Adipocyte (in vitro differentiated cells): ENCODE data around the gene SPNS3.

Experiments
- DNase-seq: peaks from one replicate; pipeline ENCODE4 v3.0.0-alpha.2; 2015; ENCODE audit warnings: low read depth
- H3K27me3 ChIP-seq: replicated peaks from 2 replicates; pipeline ENCODE4 v1.7.0; 2013; ENCODE audit warnings: mild to moderate bottlenecking, low read length, moderate library complexity; ENCODE audit not compliant: control insufficient read depth, insufficient read depth
- H3K36me3 ChIP-seq: 2 replicates; pipeline ENCODE4 v1.7.0; 2013; ENCODE audit warnings: low read length, mild to moderate bottlenecking, moderate library complexity; ENCODE audit not compliant: control insufficient read depth, insufficient read depth, severe bottlenecking
- H3K4me1 ChIP-seq: 2 replicates; pipeline ENCODE4 v1.7.0; 2013; ENCODE audit warnings: mild to moderate bottlenecking, low read length, moderate library complexity; ENCODE audit not compliant: control insufficient read depth, insufficient read depth
- H3K4me3 ChIP-seq: 2 replicates; pipeline ENCODE4 v1.7.0; 2013; ENCODE audit warnings: mild to moderate bottlenecking, low read length, moderate library complexity
- H3K9ac ChIP-seq: 2 replicates; pipeline ENCODE4 v1.7.0; 2013; ENCODE audit warnings: mild to moderate bottlenecking, low read length, moderate library complexity
- H3K9me3 ChIP-seq: 2 replicates; pipeline ENCODE4 v1.7.0; 2013; ENCODE audit warnings: mild to moderate bottlenecking, low read length, moderate library complexity; ENCODE audit not compliant: control insufficient read depth

The SPNS3 gene

GRCh38 chr17:4507361-4508111 lies 73.8 kb downstream of the SPNS3 start:
- Histone ChIP-seq H3K4me1 (no peaks in the 10 kb centered on the region), H3K36me3 (no peaks in the 10 kb centered on the region), H3K9ac (no peak overlapping the region), H3K4me3 (no peak overlapping the region), H3K9me3 (no peaks in the 10 kb centered on the region), H3K27me3 (peaks cover 79% of the 10 kb centered on the region)
- DNase-seq = no peak

DNA sequence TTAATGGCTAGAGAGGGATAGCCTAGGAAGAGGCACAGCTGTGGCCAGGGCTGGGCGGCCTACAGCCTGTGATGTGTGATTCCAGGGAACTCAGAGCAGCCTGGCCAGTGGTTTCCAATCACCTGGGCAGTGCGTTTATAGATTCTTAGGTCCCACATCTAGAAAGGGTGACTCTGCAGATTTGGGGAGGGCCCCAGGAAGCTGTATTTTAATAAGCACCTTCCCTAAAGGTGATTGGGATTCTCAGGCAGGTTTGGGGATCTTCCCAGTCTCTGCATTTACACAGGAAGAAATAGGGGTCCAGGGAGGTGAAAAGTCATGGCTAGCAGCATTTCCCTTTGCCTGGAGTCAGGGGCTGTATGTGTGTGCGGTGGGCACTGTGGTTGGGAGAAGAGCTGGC lies 74.5 kb downstream of the SPNS3 start:
- no peak for DNase-seq
- H3K36me3 ChIP-seq = no peaks in the 10 kb centered on the region
- peaks cover 73% of the 10 kb centered on the region for H3K27me3 ChIP-seq
- H3K4me1 ChIP-seq = no peaks in the 10 kb centered on the region
- H3K9ac ChIP-seq = no peak overlapping the region
- no peak overlapping the region for H3K4me3 ChIP-seq
- H3K9me3 ChIP-seq = no peaks in the 10 kb centered on the region

GRCh38 chr17:4509401-4509800 lies 75.7 kb downstream of the SPNS3 start:
- DNase-seq = no peak

GRCh38 chr17:4509923-4510617 lies 76.3 kb downstream of the SPNS3 start:
- H3K36me3 ChIP-seq = no peaks in the 10 kb centered on the region
- no peaks in the 10 kb centered on the region for H3K9me3 ChIP-seq
- no peaks in the 10 kb centered on the region for H3K4me1 ChIP-seq
- H3K27me3 ChIP-seq = peaks cover 57% of the 10 kb centered on the region
- H3K9ac ChIP-seq = no peak overlapping the region
- no peak overlapping the region for H3K4me3 ChIP-seq
- DNase-seq = no peak

More at GRCh38 chr17:4509401-4509800, 75.7 kb downstream of the SPNS3 start:
- Histone ChIP-seq H3K36me3 (no peaks in the 10 kb centered on the region), H3K9me3 (no peaks in the 10 kb centered on the region), H3K27me3 (peaks cover 62% of the 10 kb centered on the region), H3K9ac (no peak overlapping the region), H3K4me1 (no peaks in the 10 kb centered on the region), H3K4me3 (no peak overlapping the region)

DNA sequence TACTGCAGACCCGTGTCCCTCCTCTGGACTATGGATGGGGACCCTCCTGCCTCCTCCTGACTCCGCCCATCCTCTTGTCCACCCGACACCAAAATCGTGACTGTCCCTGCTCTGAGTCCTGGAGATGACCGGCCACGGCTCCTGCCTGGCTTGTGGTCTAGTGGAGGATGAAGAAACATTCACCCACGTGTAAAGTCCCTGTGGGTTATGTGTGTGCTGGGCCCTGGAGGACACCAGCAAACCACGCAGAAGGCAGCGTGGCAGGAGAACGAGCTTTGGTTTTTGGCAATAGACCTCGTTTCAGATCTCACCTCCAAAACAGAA lies 76.8 kb downstream of the SPNS3 start:
- H3K9ac ChIP-seq = no peak overlapping the region
- H3K4me3 ChIP-seq = no peak overlapping the region
- DNase-seq = no peak
- no peaks in the 10 kb centered on the region for H3K9me3 ChIP-seq
- no peaks in the 10 kb centered on the region for H3K4me1 ChIP-seq
- peaks cover 52% of the 10 kb centered on the region for H3K27me3 ChIP-seq
- no peaks in the 10 kb centered on the region for H3K36me3 ChIP-seq

GRCh38 chr17:4511199-4511932 lies 77.6 kb downstream of the SPNS3 start:
- no peak overlapping the region for H3K4me3 ChIP-seq
- no peaks in the 10 kb centered on the region for H3K9me3 ChIP-seq
- no peak for DNase-seq
- H3K27me3 ChIP-seq = peaks cover 44% of the 10 kb centered on the region
- no peak overlapping the region for H3K9ac ChIP-seq
- H3K36me3 ChIP-seq = no peaks in the 10 kb centered on the region
- no peaks in the 10 kb centered on the region for H3K4me1 ChIP-seq

- H3K36me3 ChIP-seq = no peaks in the 10 kb centered on the region
- no peak for DNase-seq
- no peaks in the 10 kb centered on the region for H3K4me1 ChIP-seq
- peaks cover 44% of the 10 kb centered on the region for H3K27me3 ChIP-seq
- no peak overlapping the region for H3K9ac ChIP-seq
- no peaks in the 10 kb centered on the region for H3K9me3 ChIP-seq
- no peak overlapping the region for H3K4me3 ChIP-seq
These were observed 78.7 kb downstream of the SPNS3 start for GRCh38 chr17:4512156-4513112.

GRCh38 chr17:4513113-4514032 lies 79.6 kb downstream of the SPNS3 start:
- no peaks in the 10 kb centered on the region for H3K4me1 ChIP-seq
- H3K4me3 ChIP-seq = no peak overlapping the region
- H3K9ac ChIP-seq = no peak overlapping the region
- H3K9me3 ChIP-seq = peaks cover 3% of the 10 kb centered on the region
- H3K27me3 ChIP-seq = peaks cover 35% of the 10 kb centered on the region
- no peaks in the 10 kb centered on the region for H3K36me3 ChIP-seq
- DNase-seq = no peak

DNA sequence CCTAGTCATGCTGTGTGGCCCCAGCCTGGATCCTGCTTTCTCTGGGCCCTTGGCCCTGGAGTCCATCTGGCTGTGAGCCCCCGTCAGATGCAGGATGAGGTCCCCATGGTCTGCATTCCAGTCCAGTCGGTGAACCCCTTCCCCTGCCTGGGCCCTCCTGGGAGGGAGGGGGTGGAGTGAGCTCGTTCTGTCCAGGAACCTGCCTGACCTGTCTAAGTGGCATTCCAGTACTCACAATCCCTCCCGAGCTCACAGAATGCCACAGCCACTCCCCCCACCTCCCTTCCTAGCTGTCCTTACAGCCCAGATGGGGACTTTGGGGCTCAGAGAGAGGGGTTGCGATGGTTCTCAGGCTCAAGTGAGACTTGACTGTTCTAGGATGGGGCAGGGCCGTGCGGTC lies 80.5 kb downstream of the SPNS3 start:
- Histone ChIP-seq H3K9me3 (peaks cover 3% of the 10 kb centered on the region), H3K4me1 (no peaks in the 10 kb centered on the region), H3K4me3 (no peak overlapping the region), H3K36me3 (no peaks in the 10 kb centered on the region), H3K9ac (no peak overlapping the region), H3K27me3 (peaks cover 39% of the 10 kb centered on the region)
- no peak for DNase-seq

DNA sequence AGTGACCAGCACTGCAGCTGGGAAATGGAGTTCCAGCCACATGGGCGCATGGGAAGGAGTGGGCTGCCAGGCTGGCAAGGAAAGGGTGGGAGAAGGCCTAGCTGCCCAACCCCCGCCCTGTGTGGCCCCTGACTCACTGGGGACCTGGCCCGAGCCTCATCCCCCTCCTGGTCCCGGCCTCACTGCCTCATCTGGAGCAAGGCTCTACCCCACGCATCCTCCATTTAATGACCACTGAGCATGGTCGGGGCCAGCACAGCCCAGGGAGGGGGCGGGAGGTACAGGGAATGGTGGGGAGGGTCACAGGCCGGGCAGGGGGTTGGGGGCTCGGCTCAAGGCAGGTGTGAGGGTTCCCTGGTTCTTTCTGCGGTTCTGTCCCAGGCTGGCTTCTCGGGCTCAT lies 81.0 kb downstream of the SPNS3 start:
- Histone ChIP-seq H3K27me3 (peaks cover 34% of the 10 kb centered on the region), H3K4me3 (no peak overlapping the region), H3K9ac (no peak overlapping the region), H3K4me1 (no peaks in the 10 kb centered on the region), H3K36me3 (no peaks in the 10 kb centered on the region), H3K9me3 (peaks cover 3% of the 10 kb centered on the region)
- DNase-seq = no peak
